Neural cell (in vitro differentiated cells): ENCODE measurements around the gene RARG. TPM values are rescaled to one million over a fixed set of nuclear protein-coding genes. Genes with fewer than 3 reads are reported as not detected.

ENCODE experiments used
- H2AFZ ChIP-seq: fragments of 200-600, 300-800 bp; sonication (generic), shearing (Covaris generic); 2 replicates; pipeline ENCODE4 v1.6.0; 2014; ENCODE audit warnings: low read depth, mild to moderate bottlenecking, antibody characterized with exemption, low read length, moderate library complexity
- H3F3A ChIP-seq: fragments of 200-600 bp; shearing (Covaris generic); 2 replicates; pipeline ENCODE4 v1.6.1; 2016; ENCODE audit warnings: mild to moderate bottlenecking, moderate library complexity, mixed read lengths, antibody characterized with exemption, low read length; ENCODE audit not compliant: insufficient read depth, poor library complexity, severe bottlenecking
- H3K27ac ChIP-seq: fragments of 200-600, 300-800 bp; sonication (generic), shearing (Covaris generic); 2 replicates; pipeline ENCODE4 v1.5.1; 2014; ENCODE audit warnings: mild to moderate bottlenecking, low read length, moderate library complexity
- H3K27me3 ChIP-seq: fragments of 300-800, 200-600 bp; sonication (generic), shearing (Covaris generic); 2 replicates; pipeline ENCODE4 v1.6.0; 2014; ENCODE audit warnings: mild to moderate bottlenecking, low read depth, low read length, moderate library complexity; ENCODE audit not compliant: insufficient read depth
- H3K36me3 ChIP-seq: fragments of 300-800, 200-600 bp; sonication (generic), shearing (Covaris generic); 2 replicates; pipeline ENCODE4 v1.5.1; 2014; ENCODE audit warnings: mild to moderate bottlenecking, antibody characterized with exemption, low read length, moderate library complexity; ENCODE audit not compliant: insufficient read depth
- H3K4me2 ChIP-seq: fragments of 300-800, 200-600 bp; sonication (generic), shearing (Covaris generic); 2 replicates; pipeline ENCODE4 v1.6.0; 2014; ENCODE audit warnings: mild to moderate bottlenecking, low read length
- H3K4me3 ChIP-seq: fragments of 300-800, 200-600 bp; sonication (generic), shearing (Covaris generic); 2 replicates; pipeline ENCODE4 v1.5.1; 2014; ENCODE audit warnings: mild to moderate bottlenecking, low read length, moderate library complexity
- H3K79me2 ChIP-seq: fragments of 200-600 bp; shearing (Covaris generic); replicated peaks from 2 replicates; pipeline ENCODE4 v1.6.0; 2014; ENCODE audit warnings: mild to moderate bottlenecking, low read length, moderate library complexity; ENCODE audit not compliant: insufficient read depth
- H3K9ac ChIP-seq: fragments of 300-800, 200-600 bp; sonication (generic), shearing (Covaris generic); 2 replicates; pipeline ENCODE4 v1.6.1; 2016; ENCODE audit warnings: mild to moderate bottlenecking, low read length, mixed read lengths
- H3K9me2 ChIP-seq: fragments of 200-600 bp; shearing (Covaris generic); 2 replicates; pipeline ENCODE4 v1.6.1; 2016; ENCODE audit warnings: mild to moderate bottlenecking, low read length, mixed read lengths; ENCODE audit not compliant: insufficient read depth
- H3K9me3 ChIP-seq: fragments of 200-600, 300-800 bp; sonication (generic), shearing (Covaris generic); 2 replicates; pipeline ENCODE4 v1.6.1; 2016; ENCODE audit warnings: mild to moderate bottlenecking, mixed run types, low read length, moderate library complexity, mixed read lengths
- H4K20me1 ChIP-seq: fragments of 200-600 bp; shearing (Covaris generic); 2 replicates; pipeline ENCODE4 v1.6.1; 2016; ENCODE audit warnings: mild to moderate bottlenecking, mixed run types; ENCODE audit not compliant: insufficient read depth
- EP300 ChIP-seq: fragments of 450-650 bp; conservative IDR thresholded peaks from 2 replicates; pipeline ENCODE4 v1.6.1; 2014; ENCODE audit warnings: antibody characterized with exemption, mild to moderate bottlenecking, moderate library complexity; ENCODE audit not compliant: poor library complexity, severe bottlenecking
- EZH2 ChIP-seq: fragments of 200-600, 300-800 bp; shearing (Covaris generic), sonication (generic); IDR thresholded peaks from 2 replicates; pipeline ENCODE4 v1.6.1; 2014; ENCODE audit warnings: antibody characterized with exemption, low read length, borderline replicate concordance, mild to moderate bottlenecking; ENCODE audit not compliant: insufficient read depth, poor library complexity, severe bottlenecking
- MXI1 ChIP-seq: fragments of 450-650 bp; conservative IDR thresholded peaks from 2 replicates; pipeline ENCODE4 v1.6.1; 2014; ENCODE audit warnings: antibody characterized with exemption, mild to moderate bottlenecking; ENCODE audit not compliant: poor library complexity, severe bottlenecking
- POLR2AphosphoS5 ChIP-seq: IDR thresholded peaks from 2 replicates; pipeline ENCODE4 v1.6.1; 2012
- RAD21 ChIP-seq: fragments of 450-650 bp; conservative IDR thresholded peaks from 2 replicates; pipeline ENCODE4 v1.6.1; 2014; ENCODE audit warnings: antibody characterized with exemption, mild to moderate bottlenecking, moderate library complexity
- SMC3 ChIP-seq: fragments of 450-650 bp; conservative IDR thresholded peaks from 2 replicates; pipeline ENCODE4 v1.6.1; 2014; ENCODE audit warnings: antibody characterized with exemption, mild to moderate bottlenecking, moderate library complexity; ENCODE audit not compliant: poor library complexity
- TAF1 ChIP-seq: IDR thresholded peaks from 2 replicates; pipeline ENCODE4 v1.6.1; 2012; ENCODE audit warnings: low read depth
- polyA plus RNA-seq: library from polyadenylated mRNA; depleted of rRNA; stranded (reverse); fragments of >200 nt; gene quantifications from 2 replicates; pipeline ENCODE4 v1.2.3, GENCODE V29; 2014
- TF ChIP-seq, protein P1 (sequence below): fragments of 450-650 bp; IDR thresholded peaks from 2 replicates; pipeline ENCODE4 v1.5.1; 2014; ENCODE audit warnings: antibody characterized with exemption, mild to moderate bottlenecking, moderate library complexity; ENCODE audit not compliant: poor library complexity, severe bottlenecking
- TF ChIP-seq, protein P2 (sequence below): IDR thresholded peaks from 2 replicates; pipeline ENCODE4 v1.6.1; 2012; ENCODE audit warnings: borderline replicate concordance

The RARG gene
- polyA plus RNA-seq, 1 donor from 2014 or later, result 0.61 TPM

DNA sequence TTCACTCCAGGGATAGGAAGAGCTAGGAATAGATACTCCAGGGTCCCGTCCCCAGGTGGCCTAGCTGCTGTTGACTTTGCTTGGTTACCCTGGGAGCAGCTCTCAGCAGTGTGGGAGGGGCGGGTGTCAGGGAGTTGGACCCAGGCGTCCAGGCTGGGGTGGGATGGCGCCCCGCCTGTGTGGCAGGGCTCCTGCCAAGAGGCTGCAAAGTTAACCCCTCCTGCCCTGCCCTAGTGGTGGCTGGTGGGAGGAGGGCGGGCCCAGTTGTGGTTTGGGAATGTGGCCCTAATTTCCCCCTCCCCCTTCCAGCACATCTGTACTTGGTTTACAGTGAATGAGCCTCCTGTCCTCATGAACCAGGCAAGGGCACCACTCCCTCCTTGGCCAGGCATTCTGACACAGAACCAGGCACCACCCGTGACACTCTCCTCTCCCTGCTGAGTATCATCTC lies 1.7 kb upstream of the RARG start:
- Histone ChIP-seq H3K36me3 (no peaks in the 10 kb centered on the region), H3K27ac (no peak overlapping the region), H3K9me2 (no peaks in the 10 kb centered on the region), H2AFZ (no peak overlapping the region), H3K79me2 (no peaks in the 10 kb centered on the region), H3K4me2 (no peak overlapping the region), H3K27me3 (peaks cover 21% of the 10 kb centered on the region), H3K9ac (no peak overlapping the region), H3K9me3 (no peaks in the 10 kb centered on the region), H4K20me1 (no peaks in the 10 kb centered on the region), H3F3A (no peaks in the 10 kb centered on the region), H3K4me3 (no peak overlapping the region)
- TF ChIP-seq, protein P1, sequence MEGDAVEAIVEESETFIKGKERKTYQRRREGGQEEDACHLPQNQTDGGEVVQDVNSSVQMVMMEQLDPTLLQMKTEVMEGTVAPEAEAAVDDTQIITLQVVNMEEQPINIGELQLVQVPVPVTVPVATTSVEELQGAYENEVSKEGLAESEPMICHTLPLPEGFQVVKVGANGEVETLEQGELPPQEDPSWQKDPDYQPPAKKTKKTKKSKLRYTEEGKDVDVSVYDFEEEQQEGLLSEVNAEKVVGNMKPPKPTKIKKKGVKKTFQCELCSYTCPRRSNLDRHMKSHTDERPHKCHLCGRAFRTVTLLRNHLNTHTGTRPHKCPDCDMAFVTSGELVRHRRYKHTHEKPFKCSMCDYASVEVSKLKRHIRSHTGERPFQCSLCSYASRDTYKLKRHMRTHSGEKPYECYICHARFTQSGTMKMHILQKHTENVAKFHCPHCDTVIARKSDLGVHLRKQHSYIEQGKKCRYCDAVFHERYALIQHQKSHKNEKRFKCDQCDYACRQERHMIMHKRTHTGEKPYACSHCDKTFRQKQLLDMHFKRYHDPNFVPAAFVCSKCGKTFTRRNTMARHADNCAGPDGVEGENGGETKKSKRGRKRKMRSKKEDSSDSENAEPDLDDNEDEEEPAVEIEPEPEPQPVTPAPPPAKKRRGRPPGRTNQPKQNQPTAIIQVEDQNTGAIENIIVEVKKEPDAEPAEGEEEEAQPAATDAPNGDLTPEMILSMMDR, result no peak
- TF ChIP-seq MXI1, result no peak
- TF ChIP-seq SMC3, result no peak
- no peak for TF ChIP-seq POLR2AphosphoS5
- TF ChIP-seq, protein P2, sequence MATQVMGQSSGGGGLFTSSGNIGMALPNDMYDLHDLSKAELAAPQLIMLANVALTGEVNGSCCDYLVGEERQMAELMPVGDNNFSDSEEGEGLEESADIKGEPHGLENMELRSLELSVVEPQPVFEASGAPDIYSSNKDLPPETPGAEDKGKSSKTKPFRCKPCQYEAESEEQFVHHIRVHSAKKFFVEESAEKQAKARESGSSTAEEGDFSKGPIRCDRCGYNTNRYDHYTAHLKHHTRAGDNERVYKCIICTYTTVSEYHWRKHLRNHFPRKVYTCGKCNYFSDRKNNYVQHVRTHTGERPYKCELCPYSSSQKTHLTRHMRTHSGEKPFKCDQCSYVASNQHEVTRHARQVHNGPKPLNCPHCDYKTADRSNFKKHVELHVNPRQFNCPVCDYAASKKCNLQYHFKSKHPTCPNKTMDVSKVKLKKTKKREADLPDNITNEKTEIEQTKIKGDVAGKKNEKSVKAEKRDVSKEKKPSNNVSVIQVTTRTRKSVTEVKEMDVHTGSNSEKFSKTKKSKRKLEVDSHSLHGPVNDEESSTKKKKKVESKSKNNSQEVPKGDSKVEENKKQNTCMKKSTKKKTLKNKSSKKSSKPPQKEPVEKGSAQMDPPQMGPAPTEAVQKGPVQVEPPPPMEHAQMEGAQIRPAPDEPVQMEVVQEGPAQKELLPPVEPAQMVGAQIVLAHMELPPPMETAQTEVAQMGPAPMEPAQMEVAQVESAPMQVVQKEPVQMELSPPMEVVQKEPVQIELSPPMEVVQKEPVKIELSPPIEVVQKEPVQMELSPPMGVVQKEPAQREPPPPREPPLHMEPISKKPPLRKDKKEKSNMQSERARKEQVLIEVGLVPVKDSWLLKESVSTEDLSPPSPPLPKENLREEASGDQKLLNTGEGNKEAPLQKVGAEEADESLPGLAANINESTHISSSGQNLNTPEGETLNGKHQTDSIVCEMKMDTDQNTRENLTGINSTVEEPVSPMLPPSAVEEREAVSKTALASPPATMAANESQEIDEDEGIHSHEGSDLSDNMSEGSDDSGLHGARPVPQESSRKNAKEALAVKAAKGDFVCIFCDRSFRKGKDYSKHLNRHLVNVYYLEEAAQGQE, result no peak

DNA sequence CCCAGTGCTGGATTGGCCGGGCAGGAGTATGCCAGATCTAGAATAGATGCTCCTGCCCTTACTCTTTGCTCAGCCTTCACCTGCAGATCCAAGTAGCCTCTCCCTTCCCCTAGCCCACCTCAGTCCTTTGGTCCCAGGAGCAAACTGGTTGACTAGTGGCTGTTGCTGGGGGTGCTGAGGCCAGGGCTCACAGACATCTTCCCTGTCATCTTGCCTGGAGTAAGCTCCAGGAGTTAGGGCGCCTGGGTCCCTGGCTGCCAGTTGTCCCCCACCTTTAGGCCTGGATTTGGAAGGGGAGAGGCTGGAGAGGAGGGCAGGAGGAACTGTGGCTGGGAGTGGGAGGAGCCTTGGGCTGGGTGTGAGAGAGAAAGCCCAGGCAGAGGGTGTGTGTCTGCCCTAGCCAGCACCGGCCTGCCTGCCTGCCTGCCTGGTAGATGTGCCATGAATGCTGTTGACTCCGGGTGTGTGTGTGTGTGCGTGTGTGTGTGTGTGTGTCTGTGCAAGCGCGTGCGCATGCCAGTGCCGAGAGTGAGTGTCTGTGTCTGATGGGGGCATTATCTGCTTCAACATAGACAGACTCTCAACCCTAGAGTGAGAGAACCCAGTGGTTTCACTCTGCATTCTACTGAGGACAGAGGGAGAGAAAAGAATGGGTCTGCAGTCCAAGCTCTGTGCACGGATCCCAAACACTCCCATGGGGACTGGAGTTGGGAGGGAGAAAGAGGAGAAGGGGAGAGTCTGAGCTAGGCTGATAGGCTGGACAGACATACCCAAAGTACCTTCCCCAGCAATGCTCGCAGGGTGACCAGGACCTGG lies 845 bp upstream of the RARG start:
- Histone ChIP-seq H3K27me3 (peaks cover 21% of the 10 kb centered on the region), H3F3A (no peaks in the 10 kb centered on the region), H3K9me2 (no peaks in the 10 kb centered on the region), H3K79me2 (no peaks in the 10 kb centered on the region), H3K4me2 (no peak overlapping the region), H4K20me1 (no peaks in the 10 kb centered on the region), H2AFZ (no peak overlapping the region), H3K9ac (no peak overlapping the region), H3K36me3 (no peaks in the 10 kb centered on the region), H3K9me3 (no peaks in the 10 kb centered on the region), H3K27ac (no peak overlapping the region), H3K4me3 (no peak overlapping the region)
- no peak for TF ChIP-seq MXI1
- TF ChIP-seq EP300, result no peak
- no peak for TF ChIP-seq TAF1

DNA sequence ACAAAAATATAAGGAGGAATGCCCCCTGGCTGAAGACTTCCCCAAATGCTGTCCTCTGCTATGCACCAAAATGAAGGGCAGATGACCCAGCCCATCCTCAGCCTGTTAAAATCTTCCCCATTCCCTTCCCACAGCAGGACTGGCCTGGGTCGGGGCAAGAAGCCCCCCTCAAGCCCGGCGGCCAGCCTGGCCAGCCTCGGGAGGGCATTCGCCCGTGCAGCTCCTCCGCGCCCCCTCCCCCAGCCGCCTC lies 413 bp downstream of the RARG start:
- Histone ChIP-seq H3K9me2 (no peaks in the 10 kb centered on the region), H3K79me2 (no peaks in the 10 kb centered on the region), H3K27me3 (peaks cover 21% of the 10 kb centered on the region), H3K9me3 (no peaks in the 10 kb centered on the region), H3K9ac (no peak overlapping the region), H4K20me1 (no peaks in the 10 kb centered on the region), H3K36me3 (no peaks in the 10 kb centered on the region), H2AFZ (no peak overlapping the region), H3K4me2 (no peak overlapping the region), H3K27ac (no peak overlapping the region), H3K4me3 (no peak overlapping the region), H3F3A (no peaks in the 10 kb centered on the region)
- TF ChIP-seq POLR2AphosphoS5 (no peak), EZH2 (no peak), MXI1 (no peak), EP300 (no peak), RAD21 (no peak), TAF1 (no peak), SMC3 (no peak)
- TF ChIP-seq, protein P2, result no peak
- TF ChIP-seq, protein P1, result no peak
